Endothelial cell of umbilical vein (primary cell): ENCODE results near the gene TMEM114. TPM values are rescaled to one million over a fixed set of nuclear protein-coding genes. Genes with fewer than 3 reads are reported as not detected.

ENCODE experiments used
- BruUV-seq: library from RNA; stranded (reverse); fragments of 400-500 nt; replicated peaks from 2 replicates; lab custom pipeline; 2021; lab: Mats Ljungman, UMichigan
- CTCF ChIA-PET: fragments of 300-600, 350-600 bp; sonication (Branson Sonifier 250); formaldehyde crosslinking; loops from one replicate; lab custom pipeline; 2021; ENCODE audit warnings: antibody characterized with exemption, inconsistent platforms; lab: Charles Lee
- POLR2A ChIA-PET: fragments of 300-600, 350-600 bp; sonication (Branson Sonifier 250); formaldehyde crosslinking; loops from one replicate; lab custom pipeline; 2021; ENCODE audit warnings: antibody characterized with exemption, inconsistent platforms; lab: Charles Lee
- DNase-seq: peaks from one replicate; pipeline ENCODE4 v3.0.0-alpha.2; 2011; ENCODE audit warnings: low read depth, low spot score
- FAIRE-seq: peaks from 2 replicates; lab custom pipeline; 2011; peaks lifted over from hg19 to GRCh38; lab: Jason Lieb, UNC
- H2AFZ ChIP-seq: 2 replicates; pipeline ENCODE4 v1.6.0; 2012; ENCODE audit warnings: low read depth, low read length, control low read depth, inconsistent platforms
- H3K27ac ChIP-seq: 2 replicates; pipeline ENCODE4 v1.5.1; 2011; ENCODE audit warnings: low read depth, mild to moderate bottlenecking, control low read depth, low read length, moderate library complexity; ENCODE audit not compliant: insufficient read depth
- H3K27me3 ChIP-seq, 2 experiments: 2 replicates each; pipeline versions ENCODE4 v1.6.0 to v1.6.1; 2011; ENCODE audit warnings: low read length in 2 of 2, mixed read lengths in 1 of 2; ENCODE audit not compliant: control insufficient read depth in 2 of 2, insufficient read depth in 2 of 2
- H3K36me3 ChIP-seq, 2 experiments: 2 replicates in 1 of 2; 3 replicates in 1 of 2; pipeline ENCODE4 v1.5.1; 2011; ENCODE audit warnings: low read length in 2 of 2, mild to moderate bottlenecking in 1 of 2, moderate library complexity in 1 of 2; ENCODE audit not compliant: control insufficient read depth in 2 of 2, insufficient read depth in 2 of 2; ENCODE audit errors: extremely low read depth in 1 of 2
- H3K4me1 ChIP-seq: 3 replicates; pipeline ENCODE4 v1.5.1; 2011; ENCODE audit warnings: mild to moderate bottlenecking, low read length; ENCODE audit not compliant: control insufficient read depth, insufficient read depth; ENCODE audit errors: extremely low read depth
- H3K4me2 ChIP-seq: 2 replicates; pipeline ENCODE4 v1.6.1; 2011; ENCODE audit warnings: low read length, control low read depth, mixed read lengths; ENCODE audit not compliant: insufficient read depth
- H3K4me3 ChIP-seq, 3 experiments: fragments of 200-600 bp in 1 of 3; sonication (generic), shearing (Covaris generic) in 1 of 3; replicated peaks in 1 of 3; 2 replicates each; pipeline ENCODE4 v1.5.1; 2011 to 2016; ENCODE audit warnings: control low read depth in 3 of 3, low read length in 3 of 3, mild to moderate bottlenecking in 2 of 3, inconsistent platforms in 1 of 3, low read depth in 1 of 3, moderate library complexity in 1 of 3; ENCODE audit not compliant: insufficient read depth in 1 of 3
- H3K79me2 ChIP-seq: 2 replicates; pipeline ENCODE4 v1.6.0; 2012; ENCODE audit warnings: low read length, inconsistent platforms; ENCODE audit not compliant: control insufficient read depth, insufficient read depth
- H3K9ac ChIP-seq: replicated peaks from 2 replicates; pipeline ENCODE3; 2011; ENCODE audit warnings: low read length, control low read depth; ENCODE audit not compliant: insufficient read depth; ENCODE audit errors: extremely low read depth
- H3K9me1 ChIP-seq: replicated peaks from 3 replicates; pipeline ENCODE4 v1.6.0; 2011; ENCODE audit warnings: mild to moderate bottlenecking, low read length; ENCODE audit not compliant: control insufficient read depth, insufficient read depth; ENCODE audit errors: extremely low read depth
- H3K9me3 ChIP-seq: replicated peaks from 2 replicates; pipeline ENCODE4 v1.5.1; 2012; ENCODE audit warnings: low read length, inconsistent platforms; ENCODE audit not compliant: control insufficient read depth, insufficient read depth
- H4K20me1 ChIP-seq: replicated peaks from 2 replicates; pipeline ENCODE3; 2011; ENCODE audit warnings: mild to moderate bottlenecking, low read length; ENCODE audit not compliant: control insufficient read depth, insufficient read depth; ENCODE audit errors: extremely low read depth
- EZH2 ChIP-seq: IDR thresholded peaks from 2 replicates; pipeline ENCODE4 v1.6.1; 2012; ENCODE audit warnings: borderline replicate concordance, low read depth, mild to moderate bottlenecking, moderate library complexity, low read length, inconsistent platforms; ENCODE audit not compliant: severe bottlenecking
- FOS ChIP-seq: IDR thresholded peaks from 2 replicates; pipeline ENCODE4 v1.6.1; 2011; ENCODE audit warnings: mild to moderate bottlenecking, low read length, moderate library complexity, borderline replicate concordance; ENCODE audit not compliant: insufficient read depth
- GATA2 ChIP-seq: IDR thresholded peaks from 2 replicates; pipeline ENCODE4 v1.7.0; 2011; ENCODE audit warnings: low read depth, mild to moderate bottlenecking, moderate library complexity, mixed read lengths, low read length; ENCODE audit not compliant: insufficient read length, insufficient read depth
- JUN ChIP-seq: IDR thresholded peaks from 2 replicates; pipeline ENCODE4 v1.6.1; 2011; ENCODE audit warnings: borderline replicate concordance, low read depth; ENCODE audit not compliant: insufficient read length, insufficient read depth
- MYC ChIP-seq: IDR thresholded peaks from one replicate; pipeline ENCODE4 v1.6.1; 2011; ENCODE audit warnings: mild to moderate bottlenecking, low read depth, low read length
- POLR2A ChIP-seq: IDR thresholded peaks from 2 replicates; pipeline ENCODE4 v1.6.1; 2012; ENCODE audit warnings: low read depth, mild to moderate bottlenecking, control low read depth, low read length
- POLR2AphosphoS5 ChIP-seq: IDR thresholded peaks from 2 replicates; pipeline ENCODE4 v1.6.1; 2012; ENCODE audit warnings: low read depth, mild to moderate bottlenecking, control low read depth, low read length, moderate library complexity; ENCODE audit not compliant: insufficient read depth
- dilution Hi-C: fragments of 300-500 bp; cut with MboI; formaldehyde crosslinking; loops from one replicate; pipeline ENCODE4 v1.15.0; 2019; ENCODE audit warnings: low sequenced_read_pairs; ENCODE audit not compliant: extremely low pct_ligation_motif_present
- intact Hi-C: fragments of 100-400 bp; cut with micrococcal nuclease; formaldehyde crosslinking; loops from one replicate; pipeline ENCODE4 v1.10.0; 2022
- polyA plus RNA-seq, 4 experiments: library from polyadenylated mRNA; depleted of rRNA in 3 of 4; stranded (reverse) in 3 of 4; unstranded in 1 of 4; fragments of >200 nt; gene quantifications; 2 replicates each; pipeline versions ENCODE4 v1.2.1 to v1.2.3, GENCODE V29; 2011 to 2012; ENCODE audit warnings: missing spikeins in 1 of 4
- total RNA-seq: library from RNA; stranded (reverse); gene quantifications from 2 replicates; pipeline ENCODE4 v1.2.3, GENCODE V29; 2021
- TF ChIP-seq, protein P1 (sequence below), 2 donors: IDR thresholded peaks; 1 replicate in 1 of 2; 2 replicates in 1 of 2; pipeline ENCODE4 v1.5.1; 2011; ENCODE audit warnings: low read length in 2 of 2, mild to moderate bottlenecking in 2 of 2, moderate library complexity in 2 of 2, control low read depth in 1 of 2, inconsistent platforms in 1 of 2, low read depth in 1 of 2; ENCODE audit not compliant: insufficient read depth in 1 of 2; ENCODE audit errors: extremely low read depth in 1 of 2
- TF ChIP-seq, protein P2 (sequence below): IDR thresholded peaks from 2 replicates; pipeline ENCODE4 v1.6.1; 2011; ENCODE audit not compliant: insufficient read depth, insufficient read length

The TMEM114 gene
- total and polyA plus RNA-seq, 2 donors (not counting 3 experiments of a cell fraction or from before 2014, with no cell fraction given) = not detected

DNA sequence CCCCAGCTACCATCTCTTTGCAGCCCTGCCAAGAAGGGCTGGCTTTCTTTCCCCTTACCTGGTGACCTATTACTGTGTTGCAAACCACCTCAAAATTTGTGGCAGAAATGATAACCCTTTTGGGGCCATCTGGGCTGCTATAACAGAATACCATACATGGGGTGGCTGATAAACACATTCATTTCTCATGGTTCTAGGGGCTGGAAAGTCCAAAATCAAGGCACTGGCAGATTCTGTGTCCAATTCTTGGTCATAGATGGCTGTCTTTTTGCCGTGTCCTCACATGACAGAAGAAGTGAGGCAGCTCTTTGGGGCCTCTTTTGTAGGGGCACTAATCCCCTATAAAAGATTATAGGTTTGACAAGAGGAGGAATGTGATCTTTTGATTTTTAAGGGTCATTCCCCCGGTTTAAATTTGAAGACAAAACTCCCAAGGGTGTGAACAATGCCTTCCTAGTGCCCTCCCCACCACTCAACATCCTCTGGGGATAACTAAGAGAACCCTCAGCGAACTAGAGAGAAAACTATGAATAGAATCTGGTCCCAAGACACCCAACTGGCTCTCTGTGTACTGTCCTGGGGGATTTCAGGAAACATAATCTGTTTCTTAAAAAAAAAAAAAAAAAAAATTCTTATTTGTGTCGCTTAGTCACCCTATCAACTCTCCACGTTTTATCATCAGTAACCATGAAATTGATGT is 29.5 kb upstream of the TMEM114 start:
- dilution Hi-C loops = no loop called here
- CTCF ChIA-PET = no interaction called here

More for the DNA sequence above, 29.5 kb upstream of the TMEM114 start:
- BruUV-seq = no TSS peak
- no peaks in the 10 kb centered on the region for H3K36me3 ChIP-seq
- no peak overlapping the region for H3K9ac ChIP-seq
- POLR2A ChIA-PET = no interaction called here
- H3K27ac ChIP-seq = no peak overlapping the region
- no peaks in the 10 kb centered on the region for H3K9me1 ChIP-seq
- intact Hi-C loops = no loop called here
- H3K9me3 ChIP-seq = no peaks in the 10 kb centered on the region
- peaks cover 8% of the 10 kb centered on the region for H3K4me1 ChIP-seq
- no peak for FAIRE-seq
- no peak for DNase-seq
- no peak overlapping the region for H2AFZ ChIP-seq
- H3K4me3 ChIP-seq = no peak overlapping the region
- peaks cover 23% of the 10 kb centered on the region for H3K79me2 ChIP-seq
- no peaks in the 10 kb centered on the region for H4K20me1 ChIP-seq
- peaks cover 3 to 9% of the 10 kb centered on the region in 2 experiments for H3K27me3 ChIP-seq
- no peak for TF ChIP-seq EZH2
- no peak for TF ChIP-seq MYC
- TF ChIP-seq POLR2A = no peak
- TF ChIP-seq, protein P1, sequence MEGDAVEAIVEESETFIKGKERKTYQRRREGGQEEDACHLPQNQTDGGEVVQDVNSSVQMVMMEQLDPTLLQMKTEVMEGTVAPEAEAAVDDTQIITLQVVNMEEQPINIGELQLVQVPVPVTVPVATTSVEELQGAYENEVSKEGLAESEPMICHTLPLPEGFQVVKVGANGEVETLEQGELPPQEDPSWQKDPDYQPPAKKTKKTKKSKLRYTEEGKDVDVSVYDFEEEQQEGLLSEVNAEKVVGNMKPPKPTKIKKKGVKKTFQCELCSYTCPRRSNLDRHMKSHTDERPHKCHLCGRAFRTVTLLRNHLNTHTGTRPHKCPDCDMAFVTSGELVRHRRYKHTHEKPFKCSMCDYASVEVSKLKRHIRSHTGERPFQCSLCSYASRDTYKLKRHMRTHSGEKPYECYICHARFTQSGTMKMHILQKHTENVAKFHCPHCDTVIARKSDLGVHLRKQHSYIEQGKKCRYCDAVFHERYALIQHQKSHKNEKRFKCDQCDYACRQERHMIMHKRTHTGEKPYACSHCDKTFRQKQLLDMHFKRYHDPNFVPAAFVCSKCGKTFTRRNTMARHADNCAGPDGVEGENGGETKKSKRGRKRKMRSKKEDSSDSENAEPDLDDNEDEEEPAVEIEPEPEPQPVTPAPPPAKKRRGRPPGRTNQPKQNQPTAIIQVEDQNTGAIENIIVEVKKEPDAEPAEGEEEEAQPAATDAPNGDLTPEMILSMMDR (IDR thresholded peaks at IDR 0.05; ENCODE audit: extremely low read depth in 1 of 2, insufficient read depth in 1 of 2, low read depth in 1 of 2, low read length in 2 of 2) = no peak
- TF ChIP-seq POLR2AphosphoS5 = no peak
- no peak for TF ChIP-seq JUN
- TF ChIP-seq, protein P2, sequence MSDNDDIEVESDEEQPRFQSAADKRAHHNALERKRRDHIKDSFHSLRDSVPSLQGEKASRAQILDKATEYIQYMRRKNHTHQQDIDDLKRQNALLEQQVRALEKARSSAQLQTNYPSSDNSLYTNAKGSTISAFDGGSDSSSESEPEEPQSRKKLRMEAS = no peak
- no peak for TF ChIP-seq GATA2
- no peak for TF ChIP-seq FOS
- H3K4me2 ChIP-seq = no peak overlapping the region
